HG03378 (cell line): ENCODE results near the gene ESPN.
"Not testable (repeated sequence)": the region's sequence is repeated elsewhere in the genome, so short reads cannot be mapped to it uniquely, and the experiment has no call there.

ENCODE experiments used
- ATAC-seq: cut with Tn5 transposase; IDR thresholded peaks from one replicate; pipeline ENCODE4 v1.9.1; 2021; ENCODE audit warnings: mild to moderate bottlenecking, moderate library complexity; ENCODE audit not compliant: unreplicated experiment

The ESPN gene

DNA sequence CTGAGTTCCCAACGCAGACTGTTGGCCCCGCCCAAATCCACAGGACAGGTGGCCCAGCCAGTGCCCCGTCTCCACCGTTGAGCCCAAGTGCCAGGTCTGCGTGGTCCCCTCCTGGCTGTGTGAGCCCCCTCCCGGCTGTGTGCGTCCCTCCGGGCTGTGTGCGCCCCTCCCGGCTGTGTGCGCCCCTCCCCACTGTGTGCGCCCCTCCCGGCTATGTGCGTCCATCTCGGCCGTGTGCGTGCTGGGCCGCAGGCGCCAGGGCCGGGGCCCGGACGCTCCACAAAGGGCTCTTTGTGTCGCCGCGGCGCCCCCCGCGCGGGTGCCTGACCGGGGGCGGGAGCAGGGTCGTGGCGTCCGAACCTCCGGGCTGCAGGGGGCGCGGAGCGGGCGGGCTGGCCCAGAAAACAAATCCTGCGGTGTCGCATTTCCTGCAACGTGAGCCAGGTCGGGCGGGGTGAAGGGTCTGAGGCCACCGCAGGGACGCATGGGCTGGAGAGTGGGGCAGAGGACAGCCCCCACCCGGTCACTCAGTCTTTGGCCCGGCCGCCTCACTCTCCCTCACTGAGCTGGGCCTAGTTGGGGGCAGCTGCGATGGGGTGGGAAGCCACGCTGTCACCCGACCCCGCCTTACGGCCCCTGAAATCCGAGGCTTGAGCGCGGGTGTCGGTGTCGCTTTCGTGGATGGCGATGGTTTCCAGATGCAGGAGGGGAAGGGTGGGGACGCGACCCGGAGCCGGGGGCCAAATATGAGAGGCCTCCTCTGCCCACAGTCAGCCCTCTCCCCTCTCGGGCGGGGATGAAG lies 22.6 kb downstream of the ESPN start:
- ATAC-seq, result no peak

- ATAC-seq, result no peak
Observed at GRCh38 chr1:6447818-6448748, 23.5 kb downstream of the ESPN start.

DNA sequence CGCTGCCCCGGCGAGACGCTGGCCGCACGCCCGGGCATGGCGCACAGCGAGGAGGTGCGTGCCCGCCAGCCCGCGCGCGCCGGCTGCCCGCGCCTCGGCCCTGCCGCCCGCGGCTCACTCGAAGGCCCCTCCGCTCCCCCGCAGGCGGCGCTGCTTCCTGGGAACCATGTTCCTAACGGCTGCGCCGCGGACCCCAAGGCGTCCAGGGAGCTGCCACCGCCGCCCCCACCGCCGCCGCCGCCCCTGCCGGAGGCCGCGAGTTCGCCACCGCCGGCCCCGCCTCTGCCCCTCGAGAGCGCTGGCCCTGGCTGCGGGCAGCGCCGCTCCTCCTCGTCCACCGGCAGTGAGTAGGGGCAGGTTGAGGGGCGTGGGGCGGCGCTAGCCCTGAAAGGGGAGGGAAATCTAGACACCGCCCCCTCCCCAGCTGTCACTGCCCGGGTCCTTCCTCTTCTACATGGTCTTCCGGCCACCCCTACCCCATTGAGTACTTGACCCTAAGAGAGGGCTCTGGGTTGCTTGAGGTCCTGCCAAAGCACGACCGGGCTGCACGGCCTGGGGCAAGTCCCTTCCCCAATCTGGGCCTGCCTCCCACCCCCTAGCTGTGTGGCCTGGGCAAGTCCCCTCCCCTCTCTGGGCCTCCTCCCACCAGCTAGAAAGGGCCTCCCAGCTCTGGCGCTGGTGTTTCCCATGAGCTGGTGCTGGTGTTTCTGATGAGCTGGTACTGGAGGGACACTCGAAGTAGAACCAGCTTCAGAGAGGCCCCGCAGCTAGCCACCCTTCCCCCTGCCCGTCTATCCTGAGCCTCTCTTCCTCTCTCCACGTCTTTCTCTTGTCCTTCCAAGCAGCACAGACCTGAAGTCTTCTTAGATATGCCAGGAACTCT lies 24.4 kb downstream of the ESPN start:
- ATAC-seq, result no peak

DNA sequence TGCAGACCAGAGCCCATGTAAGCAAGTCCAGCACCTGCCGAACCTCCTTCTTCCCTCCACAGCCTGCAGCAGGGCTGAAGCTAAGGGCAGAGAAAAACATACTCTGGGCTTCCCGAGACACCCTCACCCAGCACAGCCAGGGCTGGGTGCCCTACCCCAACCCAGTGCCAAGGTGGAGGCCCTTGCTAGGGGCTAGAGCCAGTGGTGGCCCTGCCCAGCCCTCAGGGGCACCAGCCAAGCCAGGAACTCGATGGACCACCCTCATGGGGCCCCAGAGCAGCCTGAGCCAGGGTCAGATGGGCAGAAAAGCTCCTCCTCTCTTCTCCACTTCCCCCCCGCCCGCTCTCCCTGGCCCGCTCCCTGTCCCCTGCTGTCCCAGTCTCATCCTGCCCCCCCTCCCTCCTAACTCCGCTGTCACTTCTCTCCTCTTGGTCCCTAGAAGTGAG lies 25.5 kb downstream of the ESPN start:
- ATAC-seq, result no peak

DNA sequence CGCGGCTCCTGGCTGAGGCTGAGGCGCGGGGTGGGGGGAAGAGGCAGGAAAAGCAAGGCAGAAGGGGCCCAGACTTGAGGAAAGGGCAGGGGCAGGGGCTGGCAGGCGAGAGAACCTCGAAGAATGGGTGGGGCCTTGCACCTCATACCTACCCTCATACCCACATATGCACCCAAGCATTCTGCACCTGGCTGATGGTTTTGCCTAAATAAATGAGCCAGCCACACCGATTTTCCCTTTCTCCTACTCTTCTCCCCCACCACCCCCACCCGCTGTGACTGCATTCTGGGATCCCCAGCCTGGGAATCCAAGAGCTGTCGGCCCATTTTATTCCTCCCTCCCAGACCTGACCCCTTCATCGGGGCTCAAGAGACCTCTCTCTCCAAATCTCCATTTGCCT lies 25.9 kb downstream of the ESPN start:
- ATAC-seq, result not testable (repeated sequence)

DNA sequence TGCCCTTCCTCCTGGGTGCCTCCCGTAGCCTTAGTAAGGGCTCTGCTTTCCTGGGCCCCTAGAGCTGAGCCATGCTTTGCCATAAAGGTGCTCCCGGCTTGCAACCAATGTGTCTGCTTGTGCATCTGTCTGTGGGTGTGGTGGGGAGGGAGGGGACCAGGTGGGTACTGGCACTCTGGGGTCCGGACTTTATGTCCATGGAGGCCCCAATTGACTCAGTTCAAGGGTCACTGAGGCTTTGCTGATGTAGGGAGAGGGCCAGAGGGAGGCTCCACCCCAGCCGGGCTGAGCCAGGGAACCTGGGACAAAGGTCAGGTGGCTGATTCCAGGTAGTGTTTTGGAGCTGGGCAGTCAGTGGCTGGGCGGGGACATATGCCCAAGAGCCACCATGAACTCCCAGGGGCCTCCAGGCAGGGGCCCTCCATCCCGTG lies 26.4 kb downstream of the ESPN start:
- ATAC-seq, result no peak

DNA sequence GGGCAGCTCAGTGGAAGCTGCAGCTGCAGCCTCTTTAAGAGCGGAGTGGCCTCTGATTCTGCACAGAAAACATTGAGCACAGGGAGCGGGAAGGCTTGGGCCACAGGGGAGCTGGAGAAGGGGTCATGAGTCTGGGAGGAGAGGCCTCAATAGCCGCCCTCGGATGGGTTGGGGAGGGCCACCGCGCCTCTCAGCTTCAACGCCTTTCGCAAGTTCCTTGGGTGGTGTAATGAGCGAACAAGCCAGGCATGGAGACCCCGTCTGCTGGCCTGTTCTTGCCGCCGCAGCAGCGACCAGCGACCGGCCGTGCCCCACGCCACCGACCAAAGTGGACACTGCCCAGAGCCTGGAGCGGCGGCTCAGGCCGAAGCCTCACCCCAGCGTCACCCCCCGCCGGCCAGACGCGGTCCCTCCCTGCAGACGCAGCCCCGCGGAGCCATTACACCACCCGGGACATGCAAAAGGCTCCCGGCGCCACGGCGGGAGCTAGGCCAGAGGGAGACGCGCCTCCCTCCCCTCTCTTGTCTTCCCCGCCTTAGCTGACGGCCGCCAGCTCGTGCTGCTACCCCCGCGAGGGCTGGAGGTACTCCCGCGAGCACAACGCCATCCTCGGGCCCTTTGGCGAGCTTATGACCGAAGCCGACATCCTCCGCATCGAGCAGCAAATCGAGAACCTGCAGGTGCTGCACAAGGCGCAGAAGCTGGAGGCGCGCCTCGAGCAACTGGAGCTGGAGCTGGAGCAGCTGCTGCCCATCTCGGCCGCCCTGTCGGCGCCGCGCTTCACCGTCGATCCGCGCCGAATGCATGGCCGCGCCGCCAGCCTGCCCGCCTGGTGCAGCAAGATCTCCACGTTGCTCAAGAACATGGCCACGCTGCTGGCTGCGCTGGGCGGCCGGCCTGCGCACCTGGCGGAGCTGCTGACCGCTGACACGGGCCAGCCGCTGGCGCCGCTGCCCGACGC lies 29.6 kb downstream of the ESPN start:
- not testable (repeated sequence) for ATAC-seq

- ATAC-seq, result no peak
Observed at GRCh38 chr1:6454856-6455751, 30.5 kb downstream of the ESPN start.

DNA sequence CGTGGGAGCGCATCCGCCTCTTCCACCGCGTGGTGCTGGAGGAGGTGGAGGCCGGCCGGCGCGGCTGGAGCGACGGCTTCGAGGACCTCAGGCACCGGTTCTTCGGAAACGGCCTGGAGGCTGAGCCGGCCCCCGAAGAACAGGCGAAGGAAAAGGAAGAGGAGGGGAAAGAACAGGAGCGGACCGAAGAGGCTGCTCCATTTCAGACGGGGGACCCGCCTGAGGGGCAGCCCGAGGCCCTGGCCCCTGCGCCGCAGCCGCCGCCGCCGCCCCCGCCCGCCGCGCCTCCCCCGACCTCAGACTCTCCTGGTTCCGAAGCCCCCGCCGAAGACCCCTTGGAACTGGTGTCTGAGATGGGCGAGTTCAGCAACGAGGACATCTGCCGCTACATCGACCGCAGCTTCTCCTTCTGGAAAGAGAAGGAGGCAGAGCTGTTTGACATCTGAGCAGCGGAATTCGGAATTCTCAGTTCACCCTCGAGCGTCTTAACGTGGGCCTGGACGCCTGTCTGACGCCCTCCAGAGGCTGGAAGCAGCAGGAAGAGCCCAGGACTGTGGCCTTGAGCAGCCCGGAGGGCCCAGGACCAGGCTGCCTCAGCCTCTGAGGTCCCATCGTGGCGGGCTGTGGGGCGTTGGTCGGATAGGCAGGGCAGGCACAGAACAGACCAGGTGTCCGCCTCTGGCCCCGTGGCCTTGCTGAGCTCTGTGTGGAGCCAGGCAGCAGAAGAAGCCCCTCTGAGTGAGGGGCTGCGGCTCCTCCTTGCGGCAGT lies 31.4 kb downstream of the ESPN start:
- ATAC-seq, result not testable (repeated sequence)

DNA sequence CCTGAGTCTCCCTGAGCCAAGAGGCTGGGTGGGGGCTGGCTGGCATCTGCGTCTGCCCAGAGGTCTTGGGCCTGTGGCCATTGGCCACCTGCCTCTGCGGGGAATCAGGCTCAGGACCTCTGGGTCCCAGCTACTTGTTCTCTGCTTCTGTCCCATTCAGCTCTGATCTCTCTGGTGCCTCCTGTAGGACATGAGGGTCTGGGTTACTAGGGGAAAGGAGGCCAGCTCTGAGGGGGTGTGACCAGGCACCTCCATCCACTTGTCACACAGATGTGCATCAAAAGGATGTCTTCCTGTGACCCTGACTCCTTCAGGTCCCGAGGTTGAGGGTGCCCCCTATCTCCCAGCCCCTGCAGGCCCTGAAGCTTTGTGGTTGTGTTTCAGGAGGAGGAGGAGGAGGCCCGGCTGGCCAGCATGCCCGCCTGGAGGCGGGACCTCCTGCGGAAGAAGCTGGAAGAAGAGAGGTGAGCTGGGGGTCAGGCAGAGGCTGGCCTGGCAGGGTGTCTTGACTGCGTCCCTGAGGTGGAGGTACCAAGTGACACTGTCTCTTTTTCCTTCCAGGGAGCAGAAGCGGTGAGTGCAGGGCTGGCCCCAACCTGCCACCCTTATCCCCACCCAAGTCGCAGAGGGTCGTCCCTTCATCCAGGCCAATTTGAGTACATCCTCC lies 32.4 kb downstream of the ESPN start:
- no peak for ATAC-seq

DNA sequence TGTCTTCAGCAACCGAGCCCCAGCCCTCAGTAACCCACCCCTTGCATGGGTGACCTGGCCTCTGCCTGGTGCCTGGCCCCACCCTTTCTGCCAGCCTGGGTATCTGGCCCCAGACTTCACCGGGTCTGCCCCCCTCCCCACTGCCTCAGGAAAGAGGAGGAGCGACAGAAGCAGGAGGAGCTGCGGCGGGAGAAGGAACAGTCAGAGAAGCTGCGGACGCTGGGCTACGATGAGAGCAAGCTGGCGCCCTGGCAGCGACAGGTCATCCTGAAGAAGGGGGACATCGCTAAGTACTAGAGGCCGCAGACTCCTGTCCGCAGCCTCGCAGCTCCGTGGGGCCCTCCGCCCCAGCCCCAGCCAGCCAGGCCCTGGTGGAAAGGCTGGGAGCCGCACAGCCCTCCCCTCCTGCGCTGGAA lies 35.3 kb downstream of the ESPN start:
- no peak for ATAC-seq

DNA sequence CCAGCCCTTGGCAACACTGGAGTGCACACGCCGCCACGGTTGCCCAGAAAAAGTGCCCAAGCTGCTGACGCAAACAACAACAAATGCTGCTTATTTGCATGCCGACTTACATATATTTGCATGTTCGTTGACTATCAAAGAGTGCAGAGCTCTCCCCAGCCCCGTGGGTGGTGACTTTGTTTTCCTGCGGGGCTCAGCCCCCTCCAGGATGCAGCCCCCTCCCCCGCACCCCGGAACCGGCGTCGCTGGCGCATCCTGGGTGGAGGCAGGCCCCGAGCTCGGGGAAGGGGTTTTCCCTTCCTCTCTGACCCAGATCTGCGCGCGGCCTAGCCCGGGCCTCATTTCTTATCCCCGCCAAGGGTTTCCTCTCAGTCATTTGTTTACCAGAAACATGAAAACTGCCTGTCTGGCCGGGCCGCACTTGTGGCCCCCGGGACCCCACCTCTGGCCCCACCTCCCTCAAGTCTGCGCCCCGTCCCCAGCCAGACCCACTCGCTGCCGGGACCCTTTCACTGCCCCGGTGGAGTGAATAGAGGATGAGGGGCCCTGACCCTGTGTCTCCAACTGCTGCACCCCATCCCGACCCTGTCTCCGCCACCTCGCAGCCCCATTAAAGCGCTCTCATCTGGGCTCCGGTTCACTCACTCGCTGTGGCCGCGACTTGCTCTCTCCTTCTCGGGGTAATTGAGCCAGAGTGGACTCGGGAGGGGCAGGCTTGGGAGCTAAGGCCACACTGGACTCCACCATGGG lies 35.9 kb downstream of the ESPN start:
- no peak for ATAC-seq

DNA sequence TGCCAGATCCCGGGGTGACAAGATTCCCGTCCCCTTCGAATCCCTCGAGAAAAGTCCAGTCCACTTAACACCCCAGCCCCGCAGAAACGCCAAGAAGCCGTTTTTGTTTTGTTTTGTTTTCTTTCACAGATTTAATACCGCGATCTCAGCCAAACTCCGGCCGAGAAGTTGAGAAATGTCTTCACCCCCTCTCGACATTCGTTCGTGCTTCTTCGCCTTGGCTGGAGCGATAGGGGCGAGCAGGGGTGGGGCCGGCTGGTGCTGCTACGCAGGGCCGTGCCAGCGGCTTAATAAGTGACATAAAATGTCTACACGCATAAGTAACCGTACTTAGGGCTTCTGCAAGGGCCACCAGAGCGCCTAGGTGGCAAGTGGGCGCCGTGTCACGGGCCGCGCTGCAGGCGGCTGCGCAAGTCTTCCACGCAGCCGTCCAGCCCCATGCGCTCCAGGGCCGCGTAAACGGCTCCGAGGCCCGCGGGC lies 36.5 kb downstream of the ESPN start:
- no peak for ATAC-seq

GRCh38 chr1:6461538-6462411 lies 37.2 kb downstream of the ESPN start:
- ATAC-seq, result no peak

DNA sequence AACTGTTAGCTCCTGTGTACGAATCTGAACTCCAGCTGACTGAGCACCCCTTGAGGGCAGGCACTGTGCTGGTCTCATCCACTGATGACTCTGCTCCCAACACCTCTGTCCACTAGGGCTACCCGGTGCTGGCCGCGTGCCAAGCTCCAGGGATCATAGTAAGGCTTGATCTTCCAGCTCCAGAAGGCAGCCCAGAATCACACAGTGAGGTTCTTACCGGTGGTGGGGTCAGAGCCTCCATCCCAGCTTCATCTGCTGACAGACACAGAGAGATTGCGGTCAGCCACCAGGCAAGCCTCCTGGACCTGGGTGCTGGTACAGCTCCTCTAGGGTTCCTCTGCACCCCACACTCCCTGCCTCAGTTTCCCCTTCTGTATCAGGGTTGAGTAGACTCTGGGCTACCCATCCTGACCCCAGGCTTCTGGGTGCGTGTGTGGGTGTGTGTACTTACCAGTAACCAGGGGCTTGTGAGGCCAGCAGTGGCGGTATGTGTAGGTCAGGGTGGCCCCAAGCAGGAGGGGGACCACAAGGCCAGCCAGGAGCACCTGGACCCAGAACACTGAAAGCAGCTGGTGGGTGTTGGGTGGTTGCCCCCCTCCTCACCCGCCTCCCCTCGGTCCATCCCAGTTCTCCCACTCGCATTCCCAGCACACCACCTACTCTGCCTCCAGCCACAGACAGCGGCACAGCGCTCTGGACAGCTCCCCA lies 38.0 kb downstream of the ESPN start:
- ATAC-seq, result no peak
